GM12874 (cell line): ENCODE measurements around the gene PSIP1.

Experiments used
- CTCF ChIP-seq: IDR thresholded peaks from 2 replicates; pipeline ENCODE4 v1.5.1; 2011; ENCODE audit warnings: low read depth, mild to moderate bottlenecking, control low read depth, low read length, moderate library complexity; ENCODE audit not compliant: insufficient read depth

Gene PSIP1

GRCh38 chr9:15453956-15454355 lies 56.8 kb downstream of the PSIP1 start:
- TF ChIP-seq CTCF = no peak

DNA sequence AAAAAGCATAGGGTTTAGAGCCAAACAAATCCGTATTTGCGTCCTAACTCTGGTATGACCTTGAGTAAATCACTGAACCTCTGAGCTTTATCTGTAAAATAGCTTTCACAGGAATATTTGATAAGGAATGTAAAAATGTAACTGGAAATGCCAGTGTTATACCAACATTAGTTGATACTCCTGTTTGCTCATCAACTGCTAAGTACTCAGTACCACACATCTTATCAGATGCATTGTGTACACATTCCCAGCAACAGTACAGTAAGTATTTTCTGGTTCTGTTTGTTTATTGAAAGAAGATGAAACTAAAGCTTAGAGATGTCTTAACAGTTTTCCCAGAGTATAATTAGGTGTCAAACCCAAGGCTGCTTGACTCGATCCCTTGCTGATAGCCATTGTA lies 66.6 kb downstream of the PSIP1 start:
- no peak for TF ChIP-seq CTCF

GRCh38 chr9:15438891-15439290 lies 71.9 kb downstream of the PSIP1 start:
- TF ChIP-seq CTCF = no peak

GRCh38 chr9:15433661-15434060 lies 77.1 kb downstream of the PSIP1 start:
- no peak for TF ChIP-seq CTCF

DNA sequence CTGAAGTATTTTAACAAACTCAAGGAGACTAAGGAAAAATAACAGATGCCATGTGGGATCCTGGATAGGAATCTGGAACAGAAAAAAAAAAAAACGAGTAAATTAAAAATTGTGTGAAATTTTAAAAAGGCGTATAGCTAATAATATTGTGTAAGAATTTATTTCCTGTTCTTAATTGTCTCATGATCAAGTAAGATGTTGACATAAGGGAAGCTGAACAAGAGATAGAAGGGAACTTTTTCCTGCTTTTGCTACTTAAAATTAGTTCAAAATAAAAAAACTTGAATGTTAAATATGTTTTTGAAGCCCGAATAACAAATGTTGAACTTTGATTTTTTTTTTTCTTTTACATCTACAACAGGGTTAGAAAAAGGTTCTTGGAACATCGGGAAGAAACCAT lies 77.6 kb downstream of the PSIP1 start:
- TF ChIP-seq CTCF = no peak

DNA sequence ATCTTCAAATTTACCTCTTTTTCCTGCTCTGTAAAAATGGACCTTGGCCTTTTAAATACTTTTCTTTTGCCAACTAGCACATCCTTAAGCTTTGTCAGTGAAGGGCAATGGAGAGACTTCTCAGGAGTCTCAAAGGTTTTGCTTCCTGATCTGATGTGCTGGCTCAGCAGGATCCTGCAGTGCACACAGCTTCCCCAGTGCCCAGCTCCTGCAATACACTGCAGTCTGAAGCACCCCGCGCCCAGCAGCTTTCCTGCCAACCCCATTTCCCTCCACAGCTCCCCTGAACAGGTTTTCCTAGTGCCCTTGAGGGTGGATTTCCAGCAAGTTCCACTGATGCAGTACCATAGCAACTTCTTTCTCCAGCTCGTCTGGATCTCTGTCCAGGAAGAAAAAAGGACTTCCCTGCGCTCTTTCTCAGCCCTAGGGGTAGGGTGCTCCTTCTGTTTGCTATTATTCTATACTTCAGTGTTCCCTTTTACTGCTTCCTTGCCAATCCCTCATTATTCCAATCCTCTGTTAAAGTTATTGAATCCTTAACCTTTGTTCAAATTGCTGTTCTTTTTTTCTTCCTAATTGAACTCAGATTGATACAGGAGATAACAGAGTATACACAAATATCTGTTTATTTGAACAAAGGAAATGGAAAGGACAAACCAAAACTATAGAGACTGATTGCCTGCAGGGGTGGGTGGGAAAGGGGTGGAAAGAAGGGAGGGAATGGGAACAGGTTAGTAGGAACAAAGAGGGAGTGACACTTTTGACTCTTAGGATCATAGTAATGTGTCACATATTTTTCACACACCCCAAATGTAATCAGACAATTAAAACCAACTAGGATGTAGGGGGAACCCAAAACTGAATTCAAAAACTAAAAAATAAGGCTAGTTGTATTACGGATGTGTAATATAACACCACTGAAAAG lies 79.6 kb downstream of the PSIP1 start:
- no peak for TF ChIP-seq CTCF

DNA sequence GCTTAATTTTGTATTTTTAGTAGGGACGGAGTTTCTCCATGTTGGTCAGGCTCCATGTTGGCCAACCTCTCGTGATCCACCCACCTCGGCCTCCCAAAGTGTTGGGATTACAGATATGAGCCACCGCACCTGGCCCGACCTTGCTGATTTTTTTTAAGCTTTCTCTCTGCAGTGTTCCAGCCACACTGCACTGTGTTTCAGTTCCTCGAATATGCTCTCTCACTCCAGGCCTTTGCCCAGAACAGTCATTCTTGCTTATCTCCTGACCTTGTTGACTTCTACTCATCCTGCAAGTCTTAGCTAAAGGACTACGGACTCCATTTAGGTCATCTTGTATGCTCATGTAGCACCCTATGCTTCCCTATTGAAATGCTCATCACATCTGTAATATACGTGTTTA lies 84.8 kb downstream of the PSIP1 start:
- no peak for TF ChIP-seq CTCF
